Ascending aorta (tissue), 2 donors: ENCODE data around the gene ALDH1B1. TPM values are rescaled to one million over a fixed set of nuclear protein-coding genes. Genes with fewer than 3 reads are reported as not detected.
A peak's percentile ranks its signal among the peaks of the same experiment; 100 is the strongest.

ENCODE experiments used
- DNase-seq, 2 donors: peaks; one replicate each; pipeline ENCODE4 v3.0.0-alpha.2; 2019; ENCODE audit warnings: low spot score in 2 of 2
- H3K27ac ChIP-seq, 2 donors: fragments of 200-600 bp; sonication (generic); one replicate each; pipeline ENCODE4 v1.5.1; 2016 to 2017; ENCODE audit warnings: mild to moderate bottlenecking in 1 of 2
- H3K27me3 ChIP-seq: fragments of 200-600 bp; sonication (generic); one replicate; pipeline ENCODE4 v1.5.1; 2017
- H3K36me3 ChIP-seq, 2 donors: fragments of 200-600 bp; sonication (generic); one replicate each; pipeline ENCODE4 v1.5.1; 2016
- H3K4me1 ChIP-seq, 2 donors: fragments of 200-600 bp; sonication (generic); one replicate each; pipeline ENCODE4 v1.5.1; 2016 to 2017; ENCODE audit warnings: mild to moderate bottlenecking in 1 of 2
- H3K4me3 ChIP-seq, 2 donors: fragments of 200-600 bp; sonication (generic); one replicate each; pipeline ENCODE4 v1.5.1; 2016 to 2017; ENCODE audit warnings: mild to moderate bottlenecking in 1 of 2
- H3K9me3 ChIP-seq, 2 donors: fragments of 200-600 bp; sonication (generic); one replicate each; pipeline ENCODE4 v1.5.1; 2016
- intact Hi-C: fragments of 100-400 bp; cut with DNase I; formaldehyde crosslinking; loops from one replicate; pipeline ENCODE4 v1.15.1; 2023
- total RNA-seq: library from RNA; depleted of rRNA; stranded (reverse); fragments of >200 nt; gene quantifications from one replicate; pipeline ENCODE4 v1.1.0, GENCODE V29; 2016
- TF ChIP-seq, protein P1 (sequence below), 3 experiments: fragments of 200-600 bp in 2 of 3; fragments of 450-650 bp in 1 of 3; sonication (generic) in 2 of 3; IDR thresholded peaks; one replicate each; pipeline ENCODE4 v1.5.1; 2016 to 2019; ENCODE audit warnings: antibody characterized with exemption in 3 of 3, mild to moderate bottlenecking in 1 of 3, moderate library complexity in 1 of 3

The ALDH1B1 gene
- total RNA-seq, 1 donor from 2014 or later, result 85.5 TPM

DNA sequence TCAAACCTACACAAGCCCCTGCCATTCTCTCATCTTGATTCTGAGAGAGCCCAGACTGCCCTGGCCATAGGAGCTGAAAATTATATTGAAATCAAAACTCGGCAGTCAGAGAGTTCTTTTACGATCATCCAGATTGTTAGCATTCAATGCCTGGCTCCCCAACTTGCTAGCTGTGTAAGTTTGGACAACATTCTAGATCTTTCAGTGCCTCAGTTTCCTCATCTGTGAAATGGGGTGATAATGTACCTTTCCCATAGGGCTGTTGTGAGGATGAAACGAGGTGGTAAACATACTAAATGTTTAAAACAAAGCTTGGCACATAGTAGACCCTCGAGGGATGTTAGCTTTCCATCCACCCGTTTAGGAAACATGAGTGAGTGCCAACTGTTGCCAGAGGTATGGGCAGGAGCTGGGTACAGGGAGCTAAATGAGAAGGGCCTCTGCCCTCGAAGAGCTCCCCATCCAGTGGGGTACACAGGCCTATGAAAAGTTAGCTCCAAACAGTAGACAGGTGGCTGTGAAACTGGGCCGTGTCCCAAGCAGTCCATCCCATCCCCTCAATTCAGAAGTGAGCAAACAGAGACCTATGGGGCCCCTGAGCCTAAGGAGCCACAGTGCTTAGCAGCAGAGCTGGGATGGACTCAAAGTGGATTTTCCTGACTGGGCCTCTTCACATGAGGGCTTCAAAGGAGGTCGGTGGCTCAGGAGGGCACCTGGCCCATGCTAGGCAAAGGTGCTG is 49.0 kb downstream of the ALDH1B1 start:
- DNase-seq, result peak in 1 of 2 donors; percentile 31
- H3K4me1 ChIP-seq, result no peaks in the 10 kb centered on the region
- H3K27me3 ChIP-seq, result no peaks in the 10 kb centered on the region
- TF ChIP-seq, protein P1, sequence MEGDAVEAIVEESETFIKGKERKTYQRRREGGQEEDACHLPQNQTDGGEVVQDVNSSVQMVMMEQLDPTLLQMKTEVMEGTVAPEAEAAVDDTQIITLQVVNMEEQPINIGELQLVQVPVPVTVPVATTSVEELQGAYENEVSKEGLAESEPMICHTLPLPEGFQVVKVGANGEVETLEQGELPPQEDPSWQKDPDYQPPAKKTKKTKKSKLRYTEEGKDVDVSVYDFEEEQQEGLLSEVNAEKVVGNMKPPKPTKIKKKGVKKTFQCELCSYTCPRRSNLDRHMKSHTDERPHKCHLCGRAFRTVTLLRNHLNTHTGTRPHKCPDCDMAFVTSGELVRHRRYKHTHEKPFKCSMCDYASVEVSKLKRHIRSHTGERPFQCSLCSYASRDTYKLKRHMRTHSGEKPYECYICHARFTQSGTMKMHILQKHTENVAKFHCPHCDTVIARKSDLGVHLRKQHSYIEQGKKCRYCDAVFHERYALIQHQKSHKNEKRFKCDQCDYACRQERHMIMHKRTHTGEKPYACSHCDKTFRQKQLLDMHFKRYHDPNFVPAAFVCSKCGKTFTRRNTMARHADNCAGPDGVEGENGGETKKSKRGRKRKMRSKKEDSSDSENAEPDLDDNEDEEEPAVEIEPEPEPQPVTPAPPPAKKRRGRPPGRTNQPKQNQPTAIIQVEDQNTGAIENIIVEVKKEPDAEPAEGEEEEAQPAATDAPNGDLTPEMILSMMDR (IDR thresholded peaks at IDR 0.05), result no peak
- H3K4me3 ChIP-seq, result no peak overlapping the region
- H3K9me3 ChIP-seq, result no peaks in the 10 kb centered on the region
- no peaks in the 10 kb centered on the region for H3K36me3 ChIP-seq
- no peak overlapping the region for H3K27ac ChIP-seq
- intact Hi-C loops, result no loop called here

DNA sequence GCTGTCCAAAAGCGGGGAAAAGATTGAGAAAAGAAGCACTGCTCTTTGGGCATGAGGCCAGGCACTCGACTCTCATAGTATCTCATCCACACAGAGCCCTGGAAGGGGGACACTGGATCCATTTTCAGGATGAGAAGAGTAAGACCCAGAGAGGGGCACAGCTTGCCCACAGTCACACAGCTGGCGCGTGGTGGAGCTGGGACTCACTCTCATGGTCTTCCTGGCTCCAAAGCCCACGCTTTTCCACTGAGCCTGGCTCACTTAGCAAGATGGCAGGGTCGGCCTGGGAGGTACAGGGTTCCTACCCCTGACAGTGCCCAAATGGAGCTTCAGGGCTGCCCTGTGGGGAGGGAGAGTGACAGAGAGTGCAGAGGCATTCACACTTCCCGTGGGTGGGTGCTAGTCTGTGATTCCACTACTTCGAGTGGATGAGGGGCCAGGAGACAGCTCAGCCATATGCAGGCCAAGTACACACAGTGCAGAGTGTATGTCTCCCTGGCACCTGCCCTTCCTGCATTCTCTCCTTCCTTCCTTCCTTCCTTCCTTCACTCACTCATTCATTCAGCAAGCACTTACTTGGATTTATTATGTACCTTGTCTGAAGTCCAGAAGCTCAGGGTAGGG is 50.1 kb downstream of the ALDH1B1 start:
- Histone ChIP-seq H3K36me3 (no peaks in the 10 kb centered on the region), H3K4me1 (no peaks in the 10 kb centered on the region), H3K9me3 (no peaks in the 10 kb centered on the region), H3K27me3 (no peaks in the 10 kb centered on the region), H3K4me3 (no peak overlapping the region), H3K27ac (no peak overlapping the region)
- intact Hi-C loops, result no loop called here
- DNase-seq, result peak in 1 of 2 donors; percentile 15
- TF ChIP-seq, protein P1 (IDR thresholded peaks at IDR 0.05), result no peak

DNA sequence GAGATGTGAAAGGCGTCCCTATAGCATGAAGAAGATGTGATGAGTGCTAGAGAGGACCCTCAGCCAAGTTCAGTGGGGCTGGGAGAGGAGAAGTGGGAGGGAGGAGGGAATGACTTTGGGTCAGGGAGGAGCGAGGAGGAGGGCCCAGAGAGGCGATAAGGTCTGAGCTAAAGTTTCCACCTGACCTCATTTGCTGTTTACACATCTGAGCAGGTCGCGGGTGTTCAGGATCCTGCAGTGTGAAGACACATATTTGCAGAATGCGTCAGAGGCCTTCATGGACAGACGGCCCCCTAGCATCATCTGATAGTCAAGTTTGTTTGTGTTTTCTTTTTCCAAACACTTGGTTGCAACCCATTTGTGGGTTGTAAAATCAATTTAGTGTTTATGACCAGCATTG is 50.7 kb downstream of the ALDH1B1 start:
- Histone ChIP-seq H3K9me3 (no peaks in the 10 kb centered on the region), H3K4me1 (no peaks in the 10 kb centered on the region), H3K4me3 (no peak overlapping the region), H3K27me3 (no peaks in the 10 kb centered on the region), H3K27ac (no peak overlapping the region), H3K36me3 (no peaks in the 10 kb centered on the region)
- DNase-seq, result peak in 1 of 2 donors; percentile 8
- intact Hi-C loops, result no loop called here
- TF ChIP-seq, protein P1 (IDR thresholded peaks at IDR 0.05), result no peak

DNA sequence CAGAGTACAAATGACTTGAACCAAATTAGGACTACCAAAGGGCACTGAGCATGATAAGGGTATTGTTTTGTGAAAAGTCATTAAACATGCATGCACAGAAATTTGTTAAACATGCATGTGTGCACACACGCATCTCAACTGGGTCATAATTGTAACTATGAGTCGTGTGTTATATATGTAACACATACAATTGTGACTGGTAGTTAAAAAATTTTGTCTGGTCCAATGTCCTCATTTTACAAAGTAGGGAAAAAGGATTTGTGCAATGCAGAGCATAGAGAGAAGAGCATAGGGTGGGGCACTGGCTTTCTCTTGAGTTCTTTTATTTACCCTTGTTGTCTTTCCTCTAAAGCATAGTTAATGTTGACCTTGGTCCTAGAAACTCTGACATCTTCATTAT is 51.1 kb downstream of the ALDH1B1 start:
- DNase-seq, result no peak
- no peak overlapping the region for H3K27ac ChIP-seq
- H3K36me3 ChIP-seq, result no peaks in the 10 kb centered on the region
- H3K9me3 ChIP-seq, result no peaks in the 10 kb centered on the region
- no peak overlapping the region for H3K4me3 ChIP-seq
- intact Hi-C loops, result no loop called here
- TF ChIP-seq, protein P1 (IDR thresholded peaks at IDR 0.05), result no peak
- no peaks in the 10 kb centered on the region for H3K4me1 ChIP-seq
- no peaks in the 10 kb centered on the region for H3K27me3 ChIP-seq

DNA sequence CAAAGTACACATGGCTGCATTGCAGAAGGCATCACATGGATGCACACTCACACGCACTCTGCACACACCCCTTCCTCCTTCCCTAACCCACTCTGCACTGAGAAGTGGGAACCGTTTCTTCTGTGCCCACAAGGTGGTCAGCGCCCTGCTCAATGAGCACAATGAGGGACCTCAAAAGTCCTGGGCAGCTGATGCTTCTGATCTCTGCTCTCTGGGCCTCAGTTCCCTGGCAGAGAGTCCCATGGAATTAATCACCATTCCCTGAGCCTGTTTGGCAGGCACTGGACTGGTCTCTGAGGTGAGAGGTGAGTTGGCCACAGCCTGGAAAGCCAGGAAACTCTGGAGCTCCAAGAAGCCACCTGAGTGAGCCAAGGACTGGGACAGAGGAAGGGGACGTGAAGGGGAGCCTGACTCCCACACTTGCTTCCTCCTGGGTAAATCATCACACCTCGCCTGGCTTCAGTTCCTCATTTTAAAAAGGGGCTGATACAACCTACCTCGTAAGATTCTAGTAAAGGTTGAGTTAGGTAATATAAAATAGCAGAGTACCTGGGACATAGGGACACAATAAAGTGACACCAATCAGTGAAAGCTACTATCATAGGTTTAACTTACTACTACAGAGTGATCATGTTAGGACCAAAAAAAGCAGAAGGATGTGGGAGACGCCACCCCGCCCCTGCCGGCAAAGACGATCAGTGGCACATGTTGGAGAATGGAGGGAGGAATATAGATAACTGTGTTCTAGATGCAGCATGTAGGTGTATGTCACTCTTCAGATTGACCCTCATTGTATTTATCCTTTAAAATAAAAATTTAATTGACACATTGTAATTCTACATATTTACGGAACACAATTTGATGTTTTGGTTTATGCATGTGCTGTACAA is 52.9 kb downstream of the ALDH1B1 start:
- H3K27me3 ChIP-seq, result no peaks in the 10 kb centered on the region
- no peaks in the 10 kb centered on the region for H3K36me3 ChIP-seq
- DNase-seq, result no peak
- TF ChIP-seq, protein P1 (IDR thresholded peaks at IDR 0.05), result no peak
- no peak overlapping the region for H3K27ac ChIP-seq
- no peak overlapping the region for H3K4me3 ChIP-seq
- peaks cover 0 to 1% of the 10 kb centered on the region in 2 donors for H3K9me3 ChIP-seq
- intact Hi-C loops, result no loop called here
- no peaks in the 10 kb centered on the region for H3K4me1 ChIP-seq
